GM19351 (cell line): ENCODE measurements around the gene RAB11FIP4.

Source experiments
- ATAC-seq: cut with Tn5 transposase; IDR thresholded peaks from one replicate; pipeline ENCODE4 v1.9.1; 2021; ENCODE audit warnings: mild to moderate bottlenecking, moderate library complexity; ENCODE audit not compliant: unreplicated experiment

Gene RAB11FIP4

GRCh38 chr17:31495022-31495885 is 103.8 kb downstream of the RAB11FIP4 start:
- no peak for ATAC-seq

GRCh38 chr17:31496097-31496496 is 104.6 kb downstream of the RAB11FIP4 start:
- ATAC-seq = no peak

- ATAC-seq = no peak
These were observed 105.1 kb downstream of the RAB11FIP4 start for GRCh38 chr17:31496601-31497000.

GRCh38 chr17:31497431-31497830 is 106.0 kb downstream of the RAB11FIP4 start:
- no peak for ATAC-seq

- ATAC-seq = no peak
These were observed 106.7 kb downstream of the RAB11FIP4 start for GRCh38 chr17:31497994-31498826.

GRCh38 chr17:31499771-31500554 is 108.5 kb downstream of the RAB11FIP4 start:
- no peak for ATAC-seq

- ATAC-seq = no peak
These were observed 115.0 kb downstream of the RAB11FIP4 start for GRCh38 chr17:31506517-31506916.

- ATAC-seq = peak; percentile 76
These were observed 117.0 kb downstream of the RAB11FIP4 start for GRCh38 chr17:31508288-31509094.

- no peak for ATAC-seq
These were observed 117.8 kb downstream of the RAB11FIP4 start for GRCh38 chr17:31509095-31509804.

- no peak for ATAC-seq
These were observed 118.3 kb downstream of the RAB11FIP4 start for GRCh38 chr17:31509805-31510177.

- no peak for ATAC-seq
These were observed 119.1 kb downstream of the RAB11FIP4 start for GRCh38 chr17:31510308-31511194.

- no peak for ATAC-seq
These were observed 119.7 kb downstream of the RAB11FIP4 start for GRCh38 chr17:31511195-31511578.

GRCh38 chr17:31511580-31511979 is 120.1 kb downstream of the RAB11FIP4 start:
- ATAC-seq = no peak

GRCh38 chr17:31512104-31512740 is 120.7 kb downstream of the RAB11FIP4 start:
- no peak for ATAC-seq

- no peak for ATAC-seq
These were observed 121.3 kb downstream of the RAB11FIP4 start for GRCh38 chr17:31512796-31513195.

- ATAC-seq = no peak
These were observed 122.4 kb downstream of the RAB11FIP4 start for GRCh38 chr17:31513731-31514427.

- ATAC-seq = no peak
These were observed 123.8 kb downstream of the RAB11FIP4 start for GRCh38 chr17:31515267-31515666.

- no peak for ATAC-seq
These were observed 126.0 kb downstream of the RAB11FIP4 start for GRCh38 chr17:31517524-31517923.
